D341Med (cell line): Measurements from ENCODE around the gene SH3PXD2A.
"Not testable (repeated sequence)": the region's sequence is repeated elsewhere in the genome, so short reads cannot be mapped to it uniquely, and the experiment has no call there.

Experiments
- DNase-seq: peaks from one replicate; pipeline ENCODE4 v3.0.0; 2012; ENCODE audit warnings: low spot score

Gene SH3PXD2A

DNA sequence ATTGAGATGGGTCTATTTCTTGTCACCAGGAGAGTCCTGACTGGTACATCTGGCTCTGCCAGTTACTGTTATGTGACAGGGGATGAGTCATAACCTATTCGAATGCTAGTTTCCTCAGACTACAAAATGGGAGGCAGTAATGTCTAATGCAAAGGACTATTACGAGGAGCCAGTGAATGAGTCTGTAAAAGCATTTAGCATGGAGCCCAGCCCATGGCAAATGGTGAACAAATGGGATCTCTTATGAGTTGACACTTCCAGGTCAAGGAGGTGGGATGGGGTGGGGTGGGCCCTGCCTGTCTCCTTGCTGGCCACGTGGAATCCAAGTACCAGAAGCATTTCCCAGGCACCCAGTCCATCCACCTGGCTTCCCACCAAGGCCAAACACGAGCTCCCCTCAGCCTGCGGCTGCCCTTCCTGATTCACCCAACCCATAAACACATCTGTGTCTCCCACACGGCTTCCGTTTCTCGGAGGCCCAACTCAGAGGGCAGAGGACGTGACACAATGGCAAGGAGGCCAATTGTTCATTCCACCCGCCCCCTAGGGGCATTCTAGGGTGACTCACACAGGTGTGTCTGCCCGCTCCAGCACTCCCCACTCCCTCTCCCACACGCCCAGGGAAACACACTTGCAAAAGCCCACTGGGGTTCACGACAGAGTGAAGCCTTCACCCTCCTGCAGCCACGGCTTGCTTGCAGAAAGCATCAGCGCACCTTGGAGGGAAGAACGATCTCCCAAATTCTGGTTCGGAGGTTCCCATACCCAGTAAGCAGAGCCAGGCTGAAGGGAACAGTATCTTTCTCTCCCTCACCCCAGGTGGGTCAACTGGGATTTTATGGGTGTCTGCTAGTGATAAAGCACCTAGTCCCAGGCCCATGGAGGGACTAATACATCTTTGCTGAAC, 109.8 kb downstream of the SH3PXD2A start:
- DNase-seq = no peak

DNA sequence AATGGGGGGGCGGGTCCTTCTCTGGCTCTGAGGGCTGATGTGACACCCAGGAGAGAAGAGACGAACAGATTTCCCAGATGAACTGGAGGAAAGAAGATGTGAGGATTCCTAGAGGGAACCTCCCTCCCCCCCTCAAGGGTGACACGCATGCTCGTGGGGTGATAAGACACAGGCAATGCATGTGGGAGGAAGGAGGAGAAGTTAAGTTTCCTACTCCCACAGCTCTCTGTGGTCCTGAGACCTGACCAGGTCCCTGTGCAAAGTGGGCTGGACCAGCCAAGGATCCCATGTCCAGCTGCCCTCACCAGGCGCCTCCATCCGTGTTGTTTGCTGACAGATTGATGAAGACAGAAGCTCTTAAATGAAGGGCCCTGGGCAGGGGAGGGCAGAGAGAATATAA, 112.6 kb downstream of the SH3PXD2A start:
- DNase-seq = no peak

DNA sequence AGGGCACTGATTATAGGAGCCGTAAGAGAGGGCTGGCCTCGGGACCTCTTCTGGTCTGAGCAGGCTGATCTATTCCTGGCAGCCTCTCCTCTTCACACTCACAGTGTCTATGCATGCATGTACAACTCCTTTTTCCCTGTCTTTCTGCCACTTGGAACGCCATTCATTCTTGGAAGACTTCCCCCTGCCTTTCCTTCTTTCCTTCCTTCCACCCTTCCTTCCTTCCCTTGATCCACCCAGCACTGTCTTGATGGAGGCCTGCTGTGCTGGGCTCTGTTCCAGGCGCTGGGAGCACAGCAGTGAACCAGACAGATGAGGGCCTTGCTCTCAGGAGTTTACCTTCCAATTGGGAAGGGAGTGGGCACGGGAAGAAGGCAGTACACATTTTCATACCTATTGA, 114.8 kb downstream of the SH3PXD2A start:
- no peak for DNase-seq

DNA sequence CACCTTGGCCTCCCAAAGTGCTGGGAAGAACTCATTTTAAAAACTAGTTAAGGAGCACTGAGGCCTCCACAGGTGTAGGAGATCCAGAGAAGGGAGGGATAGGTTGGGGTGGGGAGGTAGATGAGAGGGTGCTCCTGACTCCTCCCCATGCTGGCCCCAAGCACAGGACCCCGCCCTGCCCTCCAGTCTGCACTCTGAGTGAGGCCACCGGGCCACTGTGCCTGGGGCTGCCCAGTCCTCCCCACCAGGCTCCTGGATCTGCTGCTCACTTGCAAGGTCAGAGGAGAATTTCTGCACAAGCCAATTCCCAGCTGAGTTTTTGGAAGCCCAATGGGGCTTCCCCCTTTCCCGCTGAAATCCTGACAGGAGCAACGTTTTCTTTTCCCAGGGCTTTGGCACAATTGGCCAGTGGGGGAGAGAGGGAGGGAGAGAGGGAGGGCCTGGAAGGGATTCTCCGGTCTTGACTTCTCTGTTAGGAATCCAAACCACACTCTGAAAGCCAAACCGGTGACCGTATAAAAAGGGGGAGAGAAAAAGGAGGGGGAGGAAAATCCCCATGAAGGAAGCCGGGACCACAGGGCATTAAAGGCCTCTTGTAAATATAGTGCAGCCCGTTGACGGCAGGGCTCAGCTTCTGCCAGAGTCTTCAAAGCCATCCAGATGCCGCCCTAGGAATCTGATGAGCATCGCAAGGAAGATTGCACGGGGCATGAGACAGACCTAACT, 116.2 kb downstream of the SH3PXD2A start:
- DNase-seq = no peak

DNA sequence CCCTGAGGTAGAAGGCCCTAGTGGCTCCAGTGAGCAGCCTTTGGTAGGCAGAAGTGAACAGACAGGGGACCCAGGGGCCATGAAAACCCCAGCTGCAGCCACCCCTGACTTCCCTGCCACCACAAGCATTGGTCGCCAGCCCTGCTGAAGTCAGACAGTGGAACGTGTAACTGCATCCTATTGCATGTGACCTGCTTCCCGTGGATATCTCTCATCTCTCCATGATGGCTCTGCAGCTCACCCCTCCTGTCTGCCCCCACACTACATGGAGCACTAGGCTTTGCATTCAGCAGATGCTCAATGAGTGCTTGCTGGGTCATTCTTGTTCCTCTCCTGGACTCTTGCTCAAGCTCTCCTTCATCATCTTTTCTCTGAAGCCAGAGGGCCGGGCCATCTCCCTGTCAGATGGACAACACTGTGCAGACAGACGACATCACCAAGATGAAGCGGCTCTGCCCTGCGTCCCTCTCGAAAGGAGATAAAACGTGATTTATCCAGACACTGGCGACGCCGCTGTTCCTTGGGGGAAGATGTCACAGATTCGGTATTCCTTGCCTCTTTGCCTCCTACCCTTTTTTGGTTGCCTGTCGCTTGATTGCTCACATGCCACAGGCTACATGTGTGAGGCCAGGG, 117.5 kb downstream of the SH3PXD2A start:
- no peak for DNase-seq

DNA sequence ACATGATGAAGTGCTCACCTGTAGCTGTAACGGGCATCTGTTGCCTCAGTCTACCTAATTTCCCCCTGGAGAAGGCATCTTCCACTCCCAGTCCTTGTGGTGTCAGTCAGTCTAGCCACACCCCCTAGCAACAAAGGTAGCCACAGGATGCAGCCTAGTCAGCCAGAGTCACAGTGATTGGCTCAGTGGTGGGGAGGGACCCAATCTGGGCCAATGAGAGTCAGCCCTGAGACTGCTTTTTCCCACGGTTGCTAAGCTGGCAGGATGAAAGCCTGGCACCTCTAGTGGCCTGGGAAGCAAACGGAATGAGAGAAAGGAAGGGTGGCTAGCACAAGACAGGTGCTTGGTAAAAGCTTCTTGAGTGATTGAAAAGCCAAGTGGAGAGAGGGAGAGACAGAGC, 118.6 kb downstream of the SH3PXD2A start:
- DNase-seq = peak; percentile 43

DNA sequence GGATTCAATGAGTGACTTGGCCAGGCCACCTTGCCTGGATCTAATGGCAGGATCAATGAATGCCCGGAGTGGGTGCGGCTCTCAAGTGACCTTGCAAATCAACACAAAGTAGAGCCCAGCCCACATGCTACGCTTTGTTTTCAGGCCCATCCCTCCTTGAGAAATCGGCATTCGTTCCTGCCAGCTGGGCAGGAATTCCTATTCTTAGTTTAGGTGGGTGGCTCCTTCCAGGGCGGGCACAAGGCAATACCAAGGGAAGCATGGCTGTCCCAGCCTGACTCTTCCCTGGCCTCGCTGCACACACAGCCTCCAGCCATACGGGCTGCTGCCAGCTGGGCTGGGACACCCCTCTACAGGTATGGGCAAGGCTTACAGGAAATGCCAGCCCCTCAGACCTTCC, 119.3 kb downstream of the SH3PXD2A start:
- no peak for DNase-seq

DNA sequence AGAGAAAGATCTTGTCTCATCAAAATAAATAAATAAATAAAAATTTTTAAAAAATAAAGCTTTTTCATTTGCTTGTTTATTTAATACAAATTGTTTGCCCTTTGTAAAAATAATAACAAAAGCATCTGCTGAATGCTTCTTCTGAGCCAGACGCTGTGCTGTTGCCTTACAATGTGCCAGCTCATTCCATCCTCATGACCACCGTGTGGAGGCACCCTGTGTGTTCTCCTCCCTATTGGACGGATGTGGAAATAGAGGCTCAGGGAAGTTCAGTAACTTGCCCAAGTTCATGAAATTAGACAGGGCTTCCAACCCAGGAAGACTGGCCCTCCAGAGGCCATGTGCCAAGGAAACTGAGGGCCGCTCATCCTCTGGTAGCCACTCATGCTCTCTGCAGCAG, 120.6 kb downstream of the SH3PXD2A start:
- no peak for DNase-seq

DNA sequence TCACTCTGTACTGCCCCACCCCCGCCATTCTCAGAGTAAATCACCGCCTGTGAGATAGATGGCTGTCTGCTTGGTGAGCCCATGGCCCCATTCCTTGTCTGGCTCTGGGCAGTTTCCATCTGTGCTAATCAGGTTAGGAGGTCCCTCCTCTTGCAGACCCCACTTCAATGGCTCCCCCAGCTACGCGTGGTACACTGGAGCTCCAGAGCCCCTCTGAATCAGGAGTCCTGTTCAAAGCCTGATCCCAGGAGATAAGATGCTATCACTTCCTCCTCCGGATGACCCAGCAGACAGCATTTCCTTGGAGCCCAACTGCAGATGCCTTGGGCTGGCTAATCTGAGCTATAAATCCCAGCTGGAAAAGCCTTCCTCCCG, 122.3 kb downstream of the SH3PXD2A start:
- DNase-seq = no peak

DNA sequence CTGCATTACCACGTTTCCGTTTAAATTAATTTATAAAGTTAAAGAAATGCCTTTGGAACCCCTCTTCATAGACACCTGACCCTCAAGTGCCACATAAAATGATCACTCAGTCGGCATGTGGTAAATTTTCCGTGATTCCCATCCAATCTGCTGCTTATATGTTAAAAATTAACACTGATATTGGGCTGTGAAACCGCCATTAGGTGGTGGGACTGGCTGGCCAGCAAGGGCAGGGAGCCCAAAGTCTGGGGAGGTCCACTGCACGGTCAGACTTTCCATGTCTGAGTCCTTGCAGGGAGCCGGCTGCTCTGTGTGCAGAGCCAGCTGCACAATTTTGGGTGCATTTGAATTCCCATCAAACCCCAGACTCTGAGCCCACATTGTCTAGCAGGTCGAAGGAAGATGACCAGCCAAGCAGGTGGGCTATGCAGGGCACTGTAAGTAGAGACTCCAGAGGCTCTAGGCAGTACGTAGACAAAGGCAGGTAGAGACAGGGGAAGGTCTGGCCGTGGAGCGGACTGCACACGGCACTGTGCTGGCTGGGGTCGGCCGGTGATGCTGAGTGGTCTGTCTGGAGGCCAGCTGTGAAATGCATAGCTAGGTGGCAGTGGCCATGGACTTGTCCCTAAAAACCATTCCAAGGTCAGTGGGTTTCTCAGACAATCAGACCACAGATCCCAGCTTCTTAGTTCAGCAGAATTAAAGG, 122.9 kb downstream of the SH3PXD2A start:
- DNase-seq = no peak

DNA sequence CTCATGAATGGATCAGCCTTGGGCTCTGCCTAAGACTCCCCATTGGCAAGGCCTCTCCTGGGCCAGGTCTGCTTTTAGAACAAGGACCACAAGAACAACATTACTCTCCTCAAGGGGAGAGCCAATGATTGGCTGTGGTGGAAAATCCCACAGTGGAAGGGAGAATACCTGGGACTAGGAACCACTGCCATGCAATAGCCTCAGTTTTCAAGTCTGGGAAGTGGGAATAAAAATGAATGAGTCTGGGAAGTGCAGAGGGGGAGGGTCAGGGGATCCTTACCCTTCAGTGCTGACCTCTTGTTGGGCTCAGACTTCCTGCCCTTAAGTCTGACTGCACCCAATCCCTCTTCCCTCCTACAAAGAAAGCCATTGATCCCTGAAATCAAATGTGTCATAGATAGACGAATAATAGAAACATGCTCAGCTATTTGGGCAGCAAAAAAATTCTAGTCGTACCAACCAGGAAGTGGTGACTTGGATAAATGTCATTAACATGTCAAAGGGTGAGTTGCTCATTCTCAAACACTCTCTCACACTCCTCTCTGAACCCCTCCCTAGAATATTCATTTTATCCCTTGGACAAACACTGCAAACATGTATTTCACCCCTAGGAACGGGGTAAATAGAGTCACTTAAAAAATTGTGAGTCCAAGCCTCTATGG, 123.6 kb downstream of the SH3PXD2A start:
- no peak for DNase-seq

DNA sequence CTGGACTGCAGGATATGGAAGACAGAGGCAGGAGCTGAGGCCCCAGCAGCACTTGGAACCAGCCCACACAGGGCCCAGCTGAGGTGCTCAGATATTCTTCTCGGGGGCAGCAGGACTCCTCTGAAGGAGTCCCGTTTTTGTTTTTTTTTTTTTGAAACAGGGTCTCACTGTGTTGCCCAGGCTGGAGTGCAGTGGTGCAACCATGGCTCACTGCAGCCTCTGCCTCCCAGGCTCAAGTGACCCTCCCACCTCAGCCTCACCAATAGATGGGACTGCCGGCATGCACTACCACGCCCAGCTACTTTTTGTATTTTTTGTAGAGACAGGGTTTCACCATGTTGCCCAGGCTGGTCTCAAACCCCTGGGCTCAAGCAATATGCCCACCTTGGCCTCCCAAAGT, 124.3 kb downstream of the SH3PXD2A start:
- not testable (repeated sequence) for DNase-seq

DNA sequence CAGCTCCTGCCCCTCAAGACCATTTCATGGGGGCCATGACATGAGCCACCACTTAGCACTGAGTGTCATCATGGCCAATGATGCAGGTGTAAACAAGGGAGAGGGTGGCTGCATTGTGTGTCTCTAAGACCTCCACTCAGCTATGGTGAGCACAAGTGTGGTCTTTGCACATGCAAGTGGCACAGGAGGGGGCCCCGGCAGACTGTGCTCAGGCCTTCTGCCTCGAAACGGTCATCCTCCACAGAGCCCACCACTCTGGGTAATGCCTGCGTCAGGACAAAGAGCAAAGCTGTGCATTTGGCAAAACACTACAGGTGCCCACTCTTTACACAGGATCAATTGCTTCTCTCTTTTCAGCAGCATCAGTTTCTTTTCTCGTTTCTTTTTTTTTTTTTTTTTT, 125.5 kb downstream of the SH3PXD2A start:
- no peak for DNase-seq

DNA sequence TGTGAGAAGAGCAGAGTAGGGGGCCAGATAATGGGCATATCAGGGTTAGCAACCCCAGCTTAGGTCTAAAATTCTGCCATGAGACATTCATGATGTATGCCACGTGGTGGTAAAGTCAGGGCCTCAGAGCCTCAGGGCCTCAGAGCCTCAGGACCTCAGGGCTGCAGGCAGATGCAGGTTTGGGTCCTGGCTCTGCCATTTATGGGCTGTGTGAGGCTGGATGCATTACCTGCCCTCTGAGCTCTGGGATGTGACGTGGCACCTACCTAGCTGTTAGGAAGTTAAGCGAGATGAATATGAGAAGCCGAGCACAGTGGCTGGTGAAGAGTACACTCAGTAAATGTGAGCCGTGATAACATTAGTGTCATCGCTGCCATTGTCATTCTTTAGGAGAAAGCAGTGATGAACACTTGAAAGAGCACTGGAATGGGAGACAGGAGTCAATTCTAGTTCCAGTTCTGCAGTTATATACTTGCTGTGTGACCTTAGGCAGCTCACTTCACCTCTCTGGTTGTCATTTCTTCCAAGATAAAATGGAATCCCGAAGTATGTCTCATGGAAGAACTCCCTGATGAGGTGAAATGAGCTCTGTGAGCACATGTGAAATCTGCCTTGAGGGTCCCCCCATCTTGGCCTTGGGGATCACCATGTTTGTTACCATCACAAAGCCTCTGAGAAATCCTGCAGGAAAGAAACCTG, 127.2 kb downstream of the SH3PXD2A start:
- DNase-seq = no peak

DNA sequence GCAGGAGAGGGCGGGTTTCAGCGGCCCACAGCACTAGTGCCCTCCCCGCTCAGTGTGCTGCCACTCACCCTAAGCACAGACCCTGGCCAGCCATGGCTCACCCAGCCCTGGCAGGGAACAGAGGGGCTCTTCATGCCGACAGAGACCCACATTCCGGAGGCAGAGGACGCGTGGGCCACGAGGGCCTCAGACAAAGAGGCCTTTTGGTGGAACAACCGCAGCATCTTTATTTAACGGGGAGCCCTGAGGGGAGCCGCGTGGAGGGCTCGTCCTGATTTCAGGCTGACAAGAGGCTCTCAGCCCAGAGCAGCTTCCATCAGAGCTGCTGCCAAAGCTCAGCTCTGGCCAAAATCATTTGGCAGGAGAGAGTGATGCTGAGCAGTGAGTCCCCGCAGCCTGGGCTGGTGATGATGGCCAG, 127.8 kb downstream of the SH3PXD2A start:
- DNase-seq = no peak

DNA sequence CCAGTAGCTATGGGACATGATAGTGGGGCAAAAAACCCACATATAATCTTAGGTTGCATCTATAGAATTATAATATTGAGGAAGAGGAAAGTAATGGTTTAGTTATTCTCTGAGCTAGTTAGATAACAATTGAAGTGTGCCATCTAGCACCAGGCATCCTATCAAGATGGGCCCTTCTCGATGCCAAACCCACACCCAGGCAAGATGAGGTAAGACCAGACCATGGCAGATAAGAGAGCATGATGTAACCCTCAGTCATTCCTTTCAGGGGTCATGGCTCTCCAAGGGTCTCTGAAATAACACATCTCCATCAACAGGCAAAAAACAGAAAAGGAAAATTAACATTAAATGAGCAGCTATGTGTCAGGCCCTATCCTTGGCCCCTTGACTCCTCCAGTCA, 128.7 kb downstream of the SH3PXD2A start:
- no peak for DNase-seq

DNA sequence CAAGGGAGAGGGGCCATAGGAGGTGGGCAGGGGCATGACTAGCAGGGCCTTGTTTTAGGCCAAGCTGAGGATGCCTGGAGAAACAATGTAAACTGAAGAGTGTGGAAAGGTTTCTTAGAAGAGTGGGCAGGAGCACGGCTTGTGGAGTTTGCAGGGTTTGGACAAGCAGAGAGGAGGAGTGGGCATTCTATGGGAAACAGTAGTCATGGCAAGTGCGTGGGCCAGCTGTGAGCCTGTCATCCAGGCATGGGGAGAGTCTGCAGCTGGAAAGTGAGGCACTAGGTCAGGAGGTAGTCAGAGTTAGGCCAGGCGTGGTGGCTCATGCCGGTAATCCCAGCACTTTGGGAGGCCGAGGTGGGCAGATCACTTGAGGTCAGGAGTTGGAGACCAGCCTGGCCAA, 130.1 kb downstream of the SH3PXD2A start:
- no peak for DNase-seq

DNA sequence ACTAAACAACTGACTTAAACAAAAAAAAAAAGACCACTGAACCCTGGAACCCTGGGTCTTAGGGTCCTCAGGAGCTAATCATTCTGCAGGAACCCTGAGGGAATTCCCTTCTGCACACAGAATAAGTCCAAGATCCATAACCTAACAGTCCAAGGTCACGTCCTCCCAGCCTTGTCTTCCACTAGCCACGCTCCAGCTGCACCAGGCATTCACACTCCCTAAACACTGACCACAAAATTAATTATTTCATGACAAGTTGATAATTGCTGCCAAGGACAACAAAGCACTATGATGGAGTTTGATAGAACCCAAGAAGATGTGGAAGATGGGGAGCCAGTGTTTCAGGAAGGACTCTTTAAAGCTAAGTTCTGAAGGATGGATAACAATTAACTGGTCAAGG, 130.6 kb downstream of the SH3PXD2A start:
- DNase-seq = no peak

DNA sequence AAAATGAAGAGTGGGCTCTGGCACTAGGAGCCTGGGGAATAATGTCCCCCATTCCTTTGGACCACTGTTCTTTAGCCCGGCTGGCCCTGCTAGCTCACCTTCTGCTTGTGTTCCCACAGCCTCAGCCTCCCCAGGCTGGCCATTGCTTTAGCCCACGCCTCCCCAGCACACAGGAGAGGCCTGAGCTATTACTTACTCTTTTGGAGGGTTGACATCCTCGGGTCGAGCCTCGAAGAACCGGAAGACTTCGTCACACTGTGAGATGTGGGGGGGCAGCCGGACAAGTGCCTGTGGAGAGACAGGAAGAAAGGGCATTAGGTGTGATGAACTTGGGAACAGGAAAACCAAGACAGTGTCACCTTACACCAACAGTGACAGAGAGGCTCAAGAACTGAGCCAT, 131.3 kb downstream of the SH3PXD2A start:
- DNase-seq = no peak

DNA sequence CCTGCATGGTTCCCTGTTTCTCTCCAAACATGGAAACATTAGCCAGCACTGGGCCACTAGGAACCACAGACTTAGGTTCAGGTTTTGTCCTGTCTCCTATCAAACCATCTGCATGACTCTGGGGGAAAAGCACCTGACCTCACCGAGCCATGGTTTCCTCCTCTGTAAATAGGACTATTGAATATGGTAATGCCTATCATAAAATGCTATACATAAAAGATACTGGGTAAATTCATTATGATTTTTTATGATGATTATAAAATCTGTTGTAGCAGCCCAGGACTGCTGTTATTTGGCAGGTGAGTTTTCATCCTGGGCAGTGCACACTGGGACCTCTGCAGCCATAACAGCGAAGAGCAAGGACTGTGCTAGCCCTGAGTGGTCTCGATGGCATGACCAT, 131.8 kb downstream of the SH3PXD2A start:
- no peak for DNase-seq

DNA sequence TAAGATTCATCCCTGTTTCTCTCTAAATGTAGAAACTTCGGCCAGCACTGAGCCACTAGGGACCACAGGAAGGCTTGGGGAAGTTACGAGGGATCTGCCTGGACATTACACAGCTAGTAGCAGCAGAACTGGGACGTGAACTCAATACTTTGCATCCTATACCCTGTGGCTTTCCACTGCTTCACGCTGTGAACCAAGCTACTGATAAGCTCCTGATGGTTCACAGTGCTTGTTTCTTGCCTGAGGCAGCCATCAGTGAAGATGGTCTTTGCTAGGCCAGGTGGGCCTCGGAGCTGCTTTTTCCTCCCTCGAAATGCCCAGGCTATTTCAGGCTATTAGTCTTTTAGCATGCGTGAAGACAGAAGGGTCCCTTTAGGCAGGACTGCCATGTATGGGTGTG, 132.7 kb downstream of the SH3PXD2A start:
- no peak for DNase-seq
